Keratinocyte (primary cell): ENCODE results near the gene TRIM39. TPM values are rescaled to one million over a fixed set of nuclear protein-coding genes. Genes with fewer than 3 reads are reported as not detected.

Experiments
- DNase-seq: peaks from one replicate; pipeline ENCODE4 v3.0.0-alpha.2; 2011; ENCODE audit warnings: low read depth, missing footprints, low spot score
- FAIRE-seq: peaks from 2 replicates; lab custom pipeline; 2011; peaks lifted over from hg19 to GRCh38; lab: Jason Lieb, UNC
- H2AFZ ChIP-seq: 2 replicates; pipeline ENCODE4 v1.6.0; 2012; ENCODE audit warnings: low read length, control low read depth, inconsistent platforms; ENCODE audit not compliant: control insufficient read depth
- H3K27ac ChIP-seq: 2 replicates; pipeline ENCODE4 v1.5.1; 2011; ENCODE audit warnings: low read length; ENCODE audit not compliant: control insufficient read depth, insufficient read depth
- H3K27me3 ChIP-seq: 3 replicates; pipeline ENCODE4 v1.6.0; 2011; ENCODE audit warnings: low read length; ENCODE audit not compliant: control insufficient read depth, insufficient read depth; ENCODE audit errors: extremely low read depth
- H3K36me3 ChIP-seq, 2 experiments: 2 replicates in 1 of 2; 3 replicates in 1 of 2; pipeline ENCODE4 v1.5.1; 2011; ENCODE audit warnings: low read length in 2 of 2, mild to moderate bottlenecking in 1 of 2; ENCODE audit not compliant: control insufficient read depth in 2 of 2, insufficient read depth in 2 of 2; ENCODE audit errors: extremely low read depth in 1 of 2
- H3K4me1 ChIP-seq: 3 replicates; pipeline ENCODE4 v1.5.1; 2011; ENCODE audit warnings: low read length; ENCODE audit not compliant: control insufficient read depth, insufficient read depth; ENCODE audit errors: extremely low read depth
- H3K4me2 ChIP-seq: 3 replicates; pipeline ENCODE4 v1.6.0; 2011; ENCODE audit warnings: low read depth, low read length; ENCODE audit not compliant: control insufficient read depth, insufficient read depth; ENCODE audit errors: extremely low read depth
- H3K4me3 ChIP-seq, 3 experiments: fragments of 200-600 bp in 1 of 3; sonication (generic) in 1 of 3; 2 replicates in 2 of 3; 3 replicates in 1 of 3; pipeline ENCODE4 v1.5.1; 2011 to 2016; ENCODE audit warnings: low read length in 3 of 3, mild to moderate bottlenecking in 3 of 3, control low read depth in 2 of 3, inconsistent platforms in 1 of 3, low read depth in 1 of 3, mixed read lengths in 1 of 3, mixed run types in 1 of 3, moderate library complexity in 1 of 3; ENCODE audit not compliant: control insufficient read depth in 2 of 3, insufficient read depth in 2 of 3; ENCODE audit errors: extremely low read depth in 1 of 3
- H3K79me2 ChIP-seq: 2 replicates; pipeline ENCODE4 v1.6.0; 2012; ENCODE audit warnings: low read length; ENCODE audit not compliant: control insufficient read depth, insufficient read depth
- H3K9ac ChIP-seq: 3 replicates; pipeline ENCODE4 v1.6.0; 2011; ENCODE audit warnings: low read length; ENCODE audit not compliant: control insufficient read depth, insufficient read depth; ENCODE audit errors: extremely low read depth
- H3K9me1 ChIP-seq: 3 replicates; pipeline ENCODE4 v1.6.0; 2011; ENCODE audit warnings: low read length; ENCODE audit not compliant: control insufficient read depth, insufficient read depth; ENCODE audit errors: extremely low read depth
- H3K9me3 ChIP-seq: 2 replicates; pipeline ENCODE4 v1.5.1; 2012; ENCODE audit warnings: low read depth, low read length; ENCODE audit not compliant: control insufficient read depth
- H4K20me1 ChIP-seq: 3 replicates; pipeline ENCODE4 v1.6.0; 2011; ENCODE audit warnings: low read length; ENCODE audit not compliant: control insufficient read depth, insufficient read depth; ENCODE audit errors: extremely low read depth
- CTCF ChIP-seq, 3 experiments: IDR thresholded peaks in 1 of 3; conservative IDR thresholded peaks in 1 of 3; optimal IDR thresholded peaks in 1 of 3; 2 replicates in 2 of 3; 3 replicates in 1 of 3; pipeline versions ENCODE3 to v1.5.1; 2011; ENCODE audit warnings: low read length in 3 of 3, mild to moderate bottlenecking in 3 of 3, moderate library complexity in 2 of 3, control low read depth in 1 of 3, inconsistent platforms in 1 of 3; ENCODE audit not compliant: insufficient read depth in 2 of 3; ENCODE audit errors: extremely low read depth in 1 of 3
- EZH2 ChIP-seq: IDR thresholded peaks from one replicate; pipeline ENCODE4 v1.6.1; 2012; ENCODE audit warnings: inconsistent platforms, mild to moderate bottlenecking, low read length, moderate library complexity
- dilution Hi-C: fragments of 300-500 bp; cut with MboI; formaldehyde crosslinking; loops from one replicate; pipeline ENCODE4 v1.7.0; 2020; ENCODE audit warnings: low sequenced_read_pairs; ENCODE audit not compliant: extremely low pct_ligation_motif_present
- polyA plus RNA-seq, 5 experiments: library from polyadenylated mRNA; depleted of rRNA in 3 of 5; stranded (reverse) in 3 of 5; stranded (forward) in 1 of 5; unstranded in 1 of 5; fragments of >200 nt; gene quantifications; 1 replicate in 1 of 5; 2 replicates in 3 of 5; 3 replicates in 1 of 5; pipeline versions ENCODE4 v1.2.1 to v1.2.3, GENCODE V29; 2011 to 2012; ENCODE audit warnings: missing spikeins in 2 of 5, low read depth in 1 of 5, low replicate concordance in 1 of 5

TRIM39 gene
- polyA plus RNA-seq, 1 donor (not counting 4 experiments of a cell fraction or from before 2014, with no cell fraction given), result 7.9 TPM

GRCh38 chr6:30312266-30312665, 14.5 kb upstream of the TRIM39 start:
- Histone ChIP-seq H3K9ac (no peak overlapping the region), H3K4me2 (no peak overlapping the region), H3K9me3 (no peaks in the 10 kb centered on the region), H3K36me3 (peaks cover 13 to 18% of the 10 kb centered on the region in 2 experiments), H3K9me1 (no peaks in the 10 kb centered on the region), H3K27ac (no peak overlapping the region), H2AFZ (no peak overlapping the region), H3K79me2 (peaks cover 64% of the 10 kb centered on the region), H3K4me1 (no peaks in the 10 kb centered on the region), H3K4me3 (no peak overlapping the region), H3K27me3 (no peaks in the 10 kb centered on the region), H4K20me1 (peaks cover 2% of the 10 kb centered on the region)
- dilution Hi-C loops, result no loop called here
- TF ChIP-seq EZH2 (no peak), CTCF (optimal IDR thresholded peaks at IDR 0.05 in 1 of 3, IDR thresholded peaks at IDR 0.05 in 1 of 3, conservative IDR thresholded peaks at IDR 0.05 in 1 of 3; ENCODE audit: extremely low read depth in 1 of 3, insufficient read depth in 2 of 3, low read length in 3 of 3) (no peak)
- DNase-seq, result no peak
- no peak for FAIRE-seq

DNA sequence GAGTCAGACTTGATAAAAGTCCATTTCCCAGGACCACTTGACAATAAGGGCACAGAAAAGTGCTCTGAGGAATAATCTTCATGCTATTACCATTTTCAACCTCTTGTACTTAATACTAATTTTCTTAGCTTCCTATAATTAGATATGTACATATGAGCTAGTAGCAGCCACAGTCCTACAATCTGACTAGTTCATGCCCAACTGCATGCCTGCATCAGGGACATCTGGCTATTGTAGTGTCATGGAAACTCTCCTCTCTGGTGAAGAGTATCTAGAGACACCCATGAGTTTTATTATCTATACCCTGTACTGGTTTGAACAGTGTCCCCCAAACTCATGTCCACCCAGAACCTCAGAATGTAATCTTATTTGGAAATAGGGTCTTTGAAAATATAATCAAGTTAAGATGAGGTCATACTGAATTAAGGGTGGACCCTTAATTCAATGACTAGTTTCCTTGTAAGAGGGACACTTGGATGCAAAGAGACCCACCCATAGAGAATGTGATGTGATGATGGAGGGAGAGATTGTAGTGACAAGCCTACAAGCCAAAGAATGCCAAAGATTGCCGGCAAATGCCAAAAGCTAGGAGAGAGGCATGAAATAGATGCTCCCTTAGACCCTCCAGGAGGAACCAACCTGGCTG, 13.9 kb upstream of the TRIM39 start:
- Histone ChIP-seq H3K36me3 (peaks cover 13 to 18% of the 10 kb centered on the region in 2 experiments), H3K9me3 (no peaks in the 10 kb centered on the region), H3K4me1 (no peaks in the 10 kb centered on the region), H3K9me1 (no peaks in the 10 kb centered on the region), H3K9ac (no peak overlapping the region), H3K27me3 (no peaks in the 10 kb centered on the region), H4K20me1 (peaks cover 2% of the 10 kb centered on the region), H3K79me2 (peaks cover 69% of the 10 kb centered on the region), H3K4me3 (no peak overlapping the region), H2AFZ (no peak overlapping the region), H3K27ac (no peak overlapping the region), H3K4me2 (no peak overlapping the region)
- DNase-seq (no peak), FAIRE-seq (no peak)
- TF ChIP-seq EZH2 (no peak), CTCF (optimal IDR thresholded peaks at IDR 0.05 in 1 of 3, IDR thresholded peaks at IDR 0.05 in 1 of 3, conservative IDR thresholded peaks at IDR 0.05 in 1 of 3; ENCODE audit: extremely low read depth in 1 of 3, insufficient read depth in 2 of 3, low read length in 3 of 3) (no peak)
- dilution Hi-C loops, result no loop called here
